Endodermal cell (in vitro differentiated cells): ENCODE measurements around the gene MLLT6. TPM values are rescaled to one million over a fixed set of nuclear protein-coding genes. Genes with fewer than 3 reads are reported as not detected.

Experiments
- DNase-seq: peaks from one replicate; pipeline ENCODE4 v3.0.0-alpha.2; 2017
- H3K27ac ChIP-seq: 2 replicates; pipeline ENCODE4 v1.5.1; 2013; ENCODE audit warnings: mild to moderate bottlenecking, low read depth, low read length, moderate library complexity
- H3K27me3 ChIP-seq: 2 replicates; pipeline ENCODE4 v1.6.1; 2013; ENCODE audit warnings: mild to moderate bottlenecking, low read length, moderate library complexity; ENCODE audit not compliant: insufficient read depth, control insufficient read depth, poor library complexity, severe bottlenecking
- H3K36me3 ChIP-seq: 2 replicates; pipeline ENCODE4 v1.7.0; 2013; ENCODE audit warnings: mild to moderate bottlenecking, low read length, moderate library complexity; ENCODE audit not compliant: control insufficient read depth, insufficient read depth
- H3K4me1 ChIP-seq: one replicate; pipeline ENCODE4 v1.7.0; 2013; ENCODE audit warnings: low read length; ENCODE audit not compliant: control insufficient read depth, insufficient read depth
- H3K4me3 ChIP-seq: 2 replicates; pipeline ENCODE4 v1.5.1; 2013; ENCODE audit warnings: mild to moderate bottlenecking, low read length, moderate library complexity
- H3K9ac ChIP-seq: 2 replicates; pipeline ENCODE4 v1.6.1; 2013; ENCODE audit warnings: mild to moderate bottlenecking, low read length, moderate library complexity; ENCODE audit not compliant: poor library complexity, severe bottlenecking; ENCODE audit errors: extremely low read depth
- H3K9me3 ChIP-seq: 2 replicates; pipeline ENCODE4 v1.6.1; 2013; ENCODE audit warnings: mild to moderate bottlenecking, low read length, moderate library complexity; ENCODE audit not compliant: control insufficient read depth
- H3K27ac Mint-ChIP-seq: 2 replicates; pipeline ENCODE4 v1.8.0; 2020; ENCODE audit warnings: mixed read lengths
- H3K27me3 Mint-ChIP-seq: 2 replicates; pipeline ENCODE4 v1.8.0; 2021; ENCODE audit warnings: mild to moderate bottlenecking, mixed read lengths; ENCODE audit not compliant: insufficient read depth
- H3K36me3 Mint-ChIP-seq: 2 replicates; pipeline ENCODE4 v1.8.0; 2020; ENCODE audit warnings: low read depth, mixed read lengths
- H3K4me1 Mint-ChIP-seq: 2 replicates; pipeline ENCODE4 v1.8.0; 2020; ENCODE audit warnings: mixed read lengths
- H3K4me3 Mint-ChIP-seq: 2 replicates; pipeline ENCODE4 v1.8.0; 2020; ENCODE audit warnings: mild to moderate bottlenecking, moderate library complexity, mixed read lengths
- H3K9me3 Mint-ChIP-seq: 2 replicates; pipeline ENCODE4 v1.8.0; 2020; ENCODE audit warnings: mild to moderate bottlenecking, mixed read lengths
- WGBS, 2 experiments: methylation state at CpG; one replicate each; pipeline versions ENCODE4 v1.1.5 to v1.1.7; 2013; ENCODE audit warnings: missing lambda C conversion rate in 2 of 2, mixed read lengths in 1 of 2; ENCODE audit not compliant: insufficient coverage in 1 of 2, insufficient read length in 1 of 2; 5-methylcytosine and 5-hydroxymethylcytosine counted together
- total RNA-seq, 2 donors: library from RNA; stranded (reverse); fragmentation: NEBNext Ultra II Directional in 1 of 2; extraction: Animal tissue kit (Norgen Biotek cat#: 25700) in 1 of 2; gene quantifications; 2 replicates in 1 of 2; 3 replicates in 1 of 2; pipeline ENCODE4 v1.2.1, GENCODE V29; 2021
- TF ChIP-seq, protein P1 (sequence below): fragments of 200-600 bp; sonication (generic); conservative IDR thresholded peaks from 2 replicates; pipeline ENCODE4 v1.5.0; 2021; ENCODE audit warnings: antibody characterized with exemption, mild to moderate bottlenecking

Gene MLLT6
- total RNA-seq, 2 donors from 2014 or later: 112 to 127 TPM

DNA sequence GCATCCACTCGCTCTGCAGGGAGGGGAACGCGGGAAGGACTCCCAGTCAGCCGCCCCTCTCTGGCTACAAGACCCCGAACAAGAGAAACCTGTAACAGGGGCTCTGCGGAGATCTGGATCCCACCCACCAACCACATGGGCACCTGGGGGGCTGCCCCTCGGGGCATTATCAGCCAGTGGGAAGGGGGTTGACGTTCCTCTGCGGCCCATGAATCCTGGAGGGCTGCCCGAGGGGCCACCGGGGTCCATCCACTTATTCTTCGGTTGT, 44.9 kb downstream of the MLLT6 start:
- peak overlapping the region; percentile 99 for H3K4me3 ChIP-seq
- Mint-ChIP-seq H3K36me3 (peaks cover 17% of the 10 kb centered on the region), H3K27me3 (no peaks in the 10 kb centered on the region), H3K9me3 (no peaks in the 10 kb centered on the region), H3K4me3 (peak overlapping the region; percentile 92), H3K27ac (peak overlapping the region; percentile 92), H3K4me1 (peaks cover 24% of the 10 kb centered on the region)
- H3K9me3 ChIP-seq: no peaks in the 10 kb centered on the region
- whole genome bisulfite sequencing, 2 experiments: 1 to 3% methylated on average over 3 to 12 of the region's 12 CpGs
- H3K9ac ChIP-seq: peak overlapping the region; percentile 46
- H3K36me3 ChIP-seq: peaks cover 7% of the 10 kb centered on the region
- H3K4me1 ChIP-seq: no peaks in the 10 kb centered on the region
- DNase-seq: no peak
- H3K27ac ChIP-seq: peak overlapping the region; percentile 70
- H3K27me3 ChIP-seq: no peaks in the 10 kb centered on the region
- TF ChIP-seq, protein P1, sequence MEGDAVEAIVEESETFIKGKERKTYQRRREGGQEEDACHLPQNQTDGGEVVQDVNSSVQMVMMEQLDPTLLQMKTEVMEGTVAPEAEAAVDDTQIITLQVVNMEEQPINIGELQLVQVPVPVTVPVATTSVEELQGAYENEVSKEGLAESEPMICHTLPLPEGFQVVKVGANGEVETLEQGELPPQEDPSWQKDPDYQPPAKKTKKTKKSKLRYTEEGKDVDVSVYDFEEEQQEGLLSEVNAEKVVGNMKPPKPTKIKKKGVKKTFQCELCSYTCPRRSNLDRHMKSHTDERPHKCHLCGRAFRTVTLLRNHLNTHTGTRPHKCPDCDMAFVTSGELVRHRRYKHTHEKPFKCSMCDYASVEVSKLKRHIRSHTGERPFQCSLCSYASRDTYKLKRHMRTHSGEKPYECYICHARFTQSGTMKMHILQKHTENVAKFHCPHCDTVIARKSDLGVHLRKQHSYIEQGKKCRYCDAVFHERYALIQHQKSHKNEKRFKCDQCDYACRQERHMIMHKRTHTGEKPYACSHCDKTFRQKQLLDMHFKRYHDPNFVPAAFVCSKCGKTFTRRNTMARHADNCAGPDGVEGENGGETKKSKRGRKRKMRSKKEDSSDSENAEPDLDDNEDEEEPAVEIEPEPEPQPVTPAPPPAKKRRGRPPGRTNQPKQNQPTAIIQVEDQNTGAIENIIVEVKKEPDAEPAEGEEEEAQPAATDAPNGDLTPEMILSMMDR: no peak

DNA sequence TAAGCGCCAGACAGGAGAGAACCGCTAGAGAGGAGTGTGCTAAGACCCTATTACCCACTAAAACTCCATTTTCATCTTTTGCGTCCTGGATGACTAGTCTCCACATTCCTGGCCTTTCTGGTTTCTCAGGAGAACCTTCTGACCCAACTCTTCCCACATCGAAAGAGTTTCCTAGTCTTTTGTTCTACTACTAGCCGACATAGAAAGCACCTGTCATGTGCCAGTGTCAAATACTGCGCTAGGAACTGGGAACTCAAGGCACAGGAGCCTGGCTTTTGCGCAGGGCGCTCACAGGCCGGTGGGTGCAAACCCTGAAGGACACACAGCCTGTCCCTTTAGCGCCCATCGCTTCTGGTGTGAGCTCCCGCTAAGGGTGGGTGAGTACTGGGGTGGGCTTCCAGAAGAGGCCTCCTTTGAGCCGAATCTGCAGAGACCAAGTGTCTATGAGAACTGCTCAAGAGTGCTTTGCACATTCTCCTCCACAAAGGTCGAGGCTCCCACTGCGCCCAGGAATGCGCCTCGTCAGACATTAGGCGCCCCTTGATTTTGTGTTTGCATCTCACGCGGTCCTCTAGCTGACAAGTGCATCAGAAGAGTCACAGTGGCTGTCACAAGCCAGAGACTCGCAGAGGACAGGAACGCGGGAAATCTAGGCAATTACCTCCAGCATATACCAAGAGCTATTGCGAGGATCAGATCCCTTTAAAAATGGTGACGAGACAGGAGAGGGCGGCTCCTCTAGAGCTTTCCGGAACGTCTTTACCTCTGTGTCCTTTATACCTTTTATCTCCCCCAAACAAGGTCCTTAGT, 45.4 kb downstream of the MLLT6 start:
- 2 to 4% methylated on average over 17 to 28 of the region's 28 CpGs for WGBS, 2 experiments
- peak overlapping the region; percentile 99 for H3K4me3 ChIP-seq

DNA sequence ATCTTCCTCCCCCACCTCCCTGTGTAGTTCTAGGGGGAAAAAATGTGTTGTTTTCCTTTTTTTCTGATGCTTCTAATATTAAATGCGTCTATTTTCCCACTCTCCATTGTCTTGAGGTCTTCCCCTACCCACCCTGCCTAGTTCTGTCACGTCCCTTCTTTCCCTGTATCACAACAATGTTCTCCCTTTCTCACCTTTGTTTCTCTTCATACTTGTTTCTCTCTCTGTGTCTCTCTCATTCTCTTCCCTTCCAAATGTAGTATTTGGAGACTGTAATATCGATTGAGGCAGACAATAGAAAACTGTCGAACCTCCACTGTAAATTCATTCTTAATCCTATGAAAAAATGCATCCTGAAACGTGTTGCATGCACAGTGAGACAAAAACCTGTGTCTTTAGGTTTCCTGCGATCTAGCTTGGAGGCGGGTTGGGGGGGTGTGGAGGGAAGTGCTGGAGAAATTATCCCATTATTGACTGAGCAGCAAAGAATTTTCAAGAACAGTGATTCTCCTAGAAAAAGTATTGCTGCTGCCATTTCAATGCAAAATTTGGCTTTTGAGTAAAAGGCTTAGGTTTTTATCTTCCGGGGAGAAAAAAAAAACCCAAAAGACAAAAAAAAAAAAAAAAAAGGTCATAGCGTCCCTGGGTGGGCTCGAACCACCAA, 46.2 kb downstream of the MLLT6 start:
- no peaks in the 10 kb centered on the region for H3K4me1 ChIP-seq
- H3K27me3 ChIP-seq: no peaks in the 10 kb centered on the region
- DNase-seq: peak; percentile 63
- Mint-ChIP-seq H3K36me3 (peaks cover 18% of the 10 kb centered on the region), H3K27me3 (no peaks in the 10 kb centered on the region), H3K27ac (peak overlapping the region; percentile 98), H3K9me3 (no peaks in the 10 kb centered on the region), H3K4me1 (peaks cover 15% of the 10 kb centered on the region), H3K4me3 (peak overlapping the region; percentile 92)
- H3K9me3 ChIP-seq: no peaks in the 10 kb centered on the region
- peaks cover 16% of the 10 kb centered on the region for H3K36me3 ChIP-seq
- TF ChIP-seq, protein P1: no peak
- no peak overlapping the region for H3K27ac ChIP-seq
- peak overlapping the region; percentile 99 for H3K4me3 ChIP-seq
- peak overlapping the region; percentile 46 for H3K9ac ChIP-seq
- WGBS, 2 experiments: 3% methylated on average over 7 to 10 of the region's 10 CpGs

More for the DNA sequence above, 45.4 kb downstream of the MLLT6 start:
- Mint-ChIP-seq H3K4me3 (peak overlapping the region; percentile 92), H3K9me3 (no peaks in the 10 kb centered on the region), H3K27me3 (no peaks in the 10 kb centered on the region), H3K36me3 (peaks cover 17% of the 10 kb centered on the region), H3K27ac (peak overlapping the region; percentile 92), H3K4me1 (peaks cover 23% of the 10 kb centered on the region)
- no peaks in the 10 kb centered on the region for H3K4me1 ChIP-seq
- no peaks in the 10 kb centered on the region for H3K27me3 ChIP-seq
- peak; percentile 84 for DNase-seq
- H3K36me3 ChIP-seq: peaks cover 9% of the 10 kb centered on the region
- H3K27ac ChIP-seq: peak overlapping the region; percentile 70
- TF ChIP-seq, protein P1: no peak
- no peaks in the 10 kb centered on the region for H3K9me3 ChIP-seq
- peak overlapping the region; percentile 46 for H3K9ac ChIP-seq
